PC-3 (cell line): Measurements from ENCODE around the gene STK24.

Source experiments
- EZH2 ChIP-seq: fragments of 300-600 bp; sonication (generic); IDR thresholded peaks from one replicate; pipeline ENCODE4 v1.6.1; 2017; ENCODE audit warnings: antibody characterized with exemption, mild to moderate bottlenecking, low read length; ENCODE audit not compliant: unreplicated experiment
- TF ChIP-seq, protein P1 (sequence below): fragments of 300-600 bp; sonication (generic); conservative IDR thresholded peaks from 2 replicates; pipeline ENCODE4 v1.5.1; 2017; ENCODE audit warnings: antibody characterized with exemption, low read depth, mild to moderate bottlenecking, low read length

DNA sequence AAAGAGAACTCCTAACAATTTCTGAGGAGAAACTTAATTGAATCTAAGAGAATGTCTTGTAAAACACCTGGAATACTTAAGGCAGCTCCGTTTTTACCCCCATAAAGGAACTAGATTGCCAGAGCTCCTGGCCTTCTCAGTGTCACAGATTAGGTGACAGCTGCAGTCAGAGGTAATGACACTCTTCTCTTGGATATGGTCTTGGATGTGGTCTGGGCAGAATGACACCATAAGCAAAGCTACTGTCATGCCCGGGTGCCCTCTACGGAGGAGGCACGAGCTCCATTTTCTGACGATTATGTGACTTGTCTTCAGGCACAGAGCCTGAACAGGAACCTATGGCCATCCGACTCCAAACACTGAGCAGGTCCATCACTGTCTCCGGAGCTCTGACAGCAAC is 46.7 kb downstream of the STK24 start:
- TF ChIP-seq EZH2: no peak
- TF ChIP-seq, protein P1, sequence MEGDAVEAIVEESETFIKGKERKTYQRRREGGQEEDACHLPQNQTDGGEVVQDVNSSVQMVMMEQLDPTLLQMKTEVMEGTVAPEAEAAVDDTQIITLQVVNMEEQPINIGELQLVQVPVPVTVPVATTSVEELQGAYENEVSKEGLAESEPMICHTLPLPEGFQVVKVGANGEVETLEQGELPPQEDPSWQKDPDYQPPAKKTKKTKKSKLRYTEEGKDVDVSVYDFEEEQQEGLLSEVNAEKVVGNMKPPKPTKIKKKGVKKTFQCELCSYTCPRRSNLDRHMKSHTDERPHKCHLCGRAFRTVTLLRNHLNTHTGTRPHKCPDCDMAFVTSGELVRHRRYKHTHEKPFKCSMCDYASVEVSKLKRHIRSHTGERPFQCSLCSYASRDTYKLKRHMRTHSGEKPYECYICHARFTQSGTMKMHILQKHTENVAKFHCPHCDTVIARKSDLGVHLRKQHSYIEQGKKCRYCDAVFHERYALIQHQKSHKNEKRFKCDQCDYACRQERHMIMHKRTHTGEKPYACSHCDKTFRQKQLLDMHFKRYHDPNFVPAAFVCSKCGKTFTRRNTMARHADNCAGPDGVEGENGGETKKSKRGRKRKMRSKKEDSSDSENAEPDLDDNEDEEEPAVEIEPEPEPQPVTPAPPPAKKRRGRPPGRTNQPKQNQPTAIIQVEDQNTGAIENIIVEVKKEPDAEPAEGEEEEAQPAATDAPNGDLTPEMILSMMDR: no peak
